NCI-H2081 (cell line): ENCODE data around the gene SLX9.

ENCODE experiments used
- DNase-seq, 2 experiments: peaks; one replicate each; lab custom pipeline; 2025; lab: John Stamatoyannopoulos, UW

SLX9 gene, protein sequence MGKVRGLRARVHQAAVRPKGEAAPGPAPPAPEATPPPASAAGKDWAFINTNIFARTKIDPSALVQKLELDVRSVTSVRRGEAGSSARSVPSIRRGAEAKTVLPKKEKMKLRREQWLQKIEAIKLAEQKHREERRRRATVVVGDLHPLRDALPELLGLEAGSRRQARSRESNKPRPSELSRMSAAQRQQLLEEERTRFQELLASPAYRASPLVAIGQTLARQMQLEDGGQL

DNA sequence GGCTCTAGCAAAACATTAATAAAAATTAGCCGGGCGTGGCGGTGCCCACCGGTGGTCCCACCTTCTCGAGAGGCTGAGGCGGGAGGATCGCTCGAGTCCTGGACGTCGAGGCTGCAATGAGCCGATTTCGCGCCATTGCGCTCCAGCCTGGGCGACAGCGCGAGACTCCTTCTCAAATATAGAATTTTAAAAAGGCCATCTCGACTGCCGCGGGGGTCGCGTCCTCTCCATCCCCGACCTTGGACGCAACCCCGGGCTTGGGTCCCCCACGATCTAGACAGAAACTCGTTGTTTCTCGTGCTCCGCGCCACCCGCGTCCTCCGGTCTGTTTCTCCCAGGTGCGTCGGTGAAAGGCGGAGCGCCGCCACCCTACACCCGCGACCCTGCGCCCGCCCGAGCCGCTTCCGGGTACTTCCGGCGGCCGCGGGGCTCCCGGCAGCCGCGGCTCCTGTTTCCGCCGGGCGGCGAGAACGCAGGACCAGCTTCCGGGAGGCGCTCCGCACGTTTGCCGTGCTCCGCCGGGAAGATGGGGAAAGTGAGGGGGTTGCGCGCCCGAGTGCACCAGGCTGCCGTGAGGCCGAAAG lies at the start of gene SLX9:
TSS of gene SLX9 (plus strand) at position 498 of the 584 bp plus-strand sequence. CDS start at position 527, 29 bp downstream.
- peak; percentile 59 to 77 for DNase-seq

DNA sequence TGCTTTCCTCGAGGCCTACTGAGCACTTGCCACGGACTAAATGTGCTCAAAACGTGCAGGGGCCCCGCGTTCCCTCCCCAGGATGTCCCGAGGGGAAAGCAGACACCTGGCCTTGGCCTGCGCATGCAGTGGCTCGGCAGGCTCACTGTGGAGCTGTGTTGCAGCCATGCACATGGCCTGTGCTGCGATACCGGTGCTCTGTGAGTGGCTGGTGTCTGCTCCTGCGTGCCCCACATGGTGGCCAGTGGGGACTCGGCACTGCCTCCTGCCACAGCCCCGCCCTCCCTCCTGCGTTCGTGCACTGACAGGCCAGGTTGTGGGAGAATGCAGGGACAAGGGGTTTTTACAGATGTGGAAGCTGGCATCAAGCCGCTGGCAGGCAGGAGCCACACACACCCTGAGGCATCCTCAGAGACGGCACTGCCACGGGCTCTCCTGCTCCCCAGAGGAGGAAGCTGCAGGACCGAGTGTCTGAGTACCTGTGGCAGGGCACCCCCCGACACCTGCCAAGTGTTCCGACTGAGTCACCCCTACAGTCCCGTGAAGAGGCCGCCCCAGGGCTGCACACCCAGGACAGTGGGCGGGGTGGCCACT lies 49.4 kb upstream of the SLX9 start:
- no peak for DNase-seq

DNA sequence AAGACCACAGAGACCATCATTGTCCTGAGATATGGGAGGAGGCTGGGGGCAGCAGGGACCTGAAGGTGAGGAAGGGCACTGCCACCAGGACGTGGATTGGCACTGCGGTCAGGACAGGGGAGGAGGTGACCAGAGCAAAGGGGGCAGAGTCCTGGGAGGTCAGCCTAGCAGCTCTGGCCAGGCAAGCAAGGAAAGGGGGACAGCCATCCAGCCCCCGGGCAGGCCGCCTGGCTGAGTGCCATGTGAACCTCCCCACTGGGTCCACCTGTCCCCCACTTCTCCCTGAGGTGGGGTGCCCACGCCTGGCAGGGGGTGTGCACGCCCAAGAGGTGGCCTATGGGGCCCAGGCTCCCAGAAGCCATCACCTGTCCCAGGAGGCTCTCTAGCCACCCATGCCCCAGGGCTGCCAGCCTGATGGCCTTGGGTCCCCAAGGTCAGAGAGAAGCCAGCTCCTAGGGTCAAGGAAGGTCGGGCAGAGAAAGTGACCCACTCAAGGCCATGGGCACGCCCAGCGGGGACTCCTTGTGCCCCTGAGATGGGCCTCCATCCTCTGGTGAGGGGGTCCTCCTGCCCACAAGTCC lies 48.8 kb upstream of the SLX9 start:
- DNase-seq: no peak

DNA sequence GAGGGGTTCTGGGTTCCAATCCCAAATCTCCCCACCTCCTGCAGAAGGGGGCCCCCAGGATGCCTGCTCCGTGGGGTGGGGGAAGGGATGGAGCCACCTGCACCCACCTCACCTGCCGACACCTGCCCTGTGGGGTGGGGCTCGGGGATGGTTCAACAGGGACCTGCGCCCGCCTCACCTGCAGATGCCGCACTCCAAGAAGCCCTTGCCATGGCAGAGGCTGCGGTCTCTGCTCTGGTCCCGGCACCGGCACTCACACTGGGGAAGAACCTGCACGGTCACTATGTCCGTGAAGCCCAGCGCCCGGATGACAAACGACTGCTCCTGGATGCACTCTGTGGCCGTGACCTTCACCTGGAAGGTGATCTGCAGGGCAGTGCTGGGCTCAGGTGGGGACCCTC lies 48.2 kb upstream of the SLX9 start:
- DNase-seq: no peak

DNA sequence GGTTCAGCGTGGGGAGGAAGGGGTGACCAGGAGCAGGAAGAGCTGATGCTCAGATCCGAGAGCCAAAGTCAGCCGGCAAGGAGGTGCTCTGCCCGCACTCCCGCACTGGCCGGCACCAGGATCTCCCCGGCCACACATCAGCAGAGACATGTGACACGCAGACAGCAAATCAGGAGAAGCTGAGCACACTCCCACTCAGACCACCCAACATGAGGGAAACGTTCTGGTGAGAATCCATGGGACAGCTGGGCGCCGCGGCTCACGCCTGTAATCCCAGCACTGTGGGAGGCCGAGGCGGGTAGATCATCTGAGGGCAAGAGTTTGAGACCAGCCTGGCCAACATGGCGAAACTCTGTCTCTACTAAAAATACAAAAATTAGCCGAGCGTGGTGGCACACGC lies 47.7 kb upstream of the SLX9 start:
- no peak for DNase-seq

DNA sequence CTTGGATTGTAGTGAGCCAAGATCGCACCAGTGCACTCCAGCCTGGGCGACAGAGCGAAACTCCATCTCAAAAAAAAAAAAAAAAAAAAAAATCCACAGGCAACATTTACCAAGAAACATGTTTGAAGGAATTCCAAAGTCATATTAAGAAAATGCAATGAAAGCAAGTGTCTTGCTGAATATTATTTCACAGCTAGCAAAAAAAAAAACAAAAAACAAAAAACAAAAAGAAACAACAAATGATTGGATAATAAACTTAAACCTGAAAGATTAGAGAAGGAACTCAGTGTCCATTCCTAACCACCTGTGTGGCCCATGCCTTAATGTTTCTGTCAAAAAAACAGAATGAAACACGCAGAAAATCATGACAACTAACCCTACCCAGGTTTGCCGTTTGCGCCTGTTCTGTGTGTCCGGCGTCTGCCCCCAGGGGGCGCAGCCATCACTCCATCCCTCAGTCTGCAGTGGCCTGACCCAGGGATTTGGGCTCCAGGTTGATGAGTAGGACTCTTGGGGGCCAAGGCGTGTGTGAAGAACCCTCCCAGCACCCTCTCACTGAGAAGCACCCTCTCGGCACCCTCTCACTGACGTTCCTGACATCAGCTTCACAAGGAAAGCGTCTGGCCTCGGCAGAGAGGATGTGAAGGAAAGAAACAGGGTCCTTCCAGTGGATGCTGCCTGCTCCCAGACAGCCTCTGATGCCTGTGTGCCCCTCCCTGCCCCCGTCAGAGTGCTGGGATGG lies 47.1 kb upstream of the SLX9 start:
- DNase-seq: peak; percentile 1 to 22

DNA sequence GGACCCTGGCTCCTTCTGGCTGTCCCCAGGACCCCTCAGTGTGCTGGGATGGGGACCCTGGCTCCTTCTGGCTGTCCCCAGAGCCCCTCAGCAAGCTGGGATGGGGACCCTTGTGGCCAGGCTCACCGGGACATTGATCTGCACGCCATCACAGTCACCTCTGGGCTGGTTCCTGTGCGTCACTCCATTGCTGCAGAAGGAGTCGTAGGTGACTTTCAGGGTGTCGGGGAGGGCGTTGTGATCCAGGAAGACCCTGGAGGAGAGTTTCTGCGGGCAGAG lies 46.6 kb upstream of the SLX9 start:
- DNase-seq: no peak

DNA sequence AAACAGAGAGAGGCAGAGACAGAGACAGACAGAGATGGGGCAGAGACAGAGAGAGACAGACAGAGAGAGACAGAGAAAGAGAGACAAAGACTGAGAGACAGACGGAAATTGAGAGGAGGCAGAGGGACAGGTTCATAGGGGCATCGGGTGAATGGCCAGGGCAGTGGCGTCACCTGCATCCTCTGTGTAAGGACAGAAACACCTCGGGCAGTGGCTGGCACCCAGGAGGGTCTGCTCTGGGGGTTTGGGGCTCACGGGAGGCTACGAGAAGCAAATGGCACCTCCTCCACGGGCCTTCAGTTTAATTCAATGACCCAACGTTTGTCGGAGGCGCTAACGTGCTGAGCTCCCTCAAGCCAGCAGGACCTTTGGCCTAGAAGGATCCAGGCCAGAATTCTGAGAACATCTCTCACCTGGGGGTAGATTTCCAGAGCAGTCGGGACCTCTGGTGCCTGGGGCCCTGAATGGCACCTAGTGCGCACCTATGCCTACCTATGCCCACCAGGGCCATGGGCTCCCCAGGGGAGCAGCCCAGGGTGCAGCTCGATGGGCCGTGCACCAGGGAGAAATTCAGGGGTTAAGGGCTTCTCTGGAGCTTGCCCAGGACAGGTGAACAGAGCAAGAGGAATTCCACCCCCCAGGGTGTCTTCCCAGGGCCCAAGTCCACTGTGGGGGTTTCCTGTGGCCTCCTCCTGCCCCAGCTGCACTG lies 45.7 kb upstream of the SLX9 start:
- no peak for DNase-seq

DNA sequence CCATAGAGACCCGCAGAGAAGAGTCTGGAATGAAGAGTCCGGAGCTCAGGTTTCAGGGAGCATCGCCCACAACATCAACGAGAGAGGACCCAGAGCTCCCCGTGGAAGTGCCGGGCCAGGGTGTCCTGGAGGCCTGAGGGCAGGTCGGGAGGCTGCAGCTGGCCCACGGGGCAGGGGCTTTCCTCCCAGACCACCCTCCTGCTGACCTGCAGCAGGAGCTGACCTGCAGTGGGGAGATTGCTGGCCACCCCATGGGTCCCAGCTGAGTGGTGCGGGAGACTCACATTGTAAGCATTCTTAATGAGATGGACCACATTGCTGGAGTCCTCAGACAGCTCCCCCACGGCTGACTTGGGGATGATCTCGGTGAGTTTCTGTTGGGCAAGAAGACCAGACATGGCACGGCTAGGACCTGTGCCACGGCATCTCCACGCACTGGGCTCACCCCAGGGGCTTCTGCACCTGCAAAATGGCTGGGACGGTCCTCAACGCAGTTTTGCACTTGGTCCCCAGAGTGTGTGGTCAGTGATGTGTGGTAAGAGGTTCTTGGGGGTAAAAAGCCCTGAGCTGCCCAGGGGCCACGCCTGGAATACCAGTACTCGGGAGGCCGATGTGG lies 45.0 kb upstream of the SLX9 start:
- DNase-seq: no peak

DNA sequence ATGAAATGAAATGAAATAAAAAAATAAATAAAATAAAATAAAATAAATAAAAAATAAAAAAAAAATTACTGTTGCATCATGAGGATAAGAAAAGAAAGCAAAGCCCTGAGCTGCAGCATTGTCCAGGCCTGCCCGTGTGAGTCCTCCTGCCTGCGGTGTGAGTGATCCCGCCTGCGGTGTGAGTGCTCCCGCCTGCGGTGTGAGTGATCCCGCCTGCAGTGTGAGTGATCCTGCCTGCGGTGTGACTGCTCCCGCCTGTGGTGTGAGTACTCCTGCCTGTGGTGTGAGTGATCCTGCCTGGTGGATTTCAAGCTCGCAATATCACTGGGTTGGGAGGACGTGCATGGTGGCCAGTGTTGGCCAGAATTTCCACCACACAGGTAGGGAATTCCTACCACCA lies 44.0 kb upstream of the SLX9 start:
- DNase-seq: no peak

DNA sequence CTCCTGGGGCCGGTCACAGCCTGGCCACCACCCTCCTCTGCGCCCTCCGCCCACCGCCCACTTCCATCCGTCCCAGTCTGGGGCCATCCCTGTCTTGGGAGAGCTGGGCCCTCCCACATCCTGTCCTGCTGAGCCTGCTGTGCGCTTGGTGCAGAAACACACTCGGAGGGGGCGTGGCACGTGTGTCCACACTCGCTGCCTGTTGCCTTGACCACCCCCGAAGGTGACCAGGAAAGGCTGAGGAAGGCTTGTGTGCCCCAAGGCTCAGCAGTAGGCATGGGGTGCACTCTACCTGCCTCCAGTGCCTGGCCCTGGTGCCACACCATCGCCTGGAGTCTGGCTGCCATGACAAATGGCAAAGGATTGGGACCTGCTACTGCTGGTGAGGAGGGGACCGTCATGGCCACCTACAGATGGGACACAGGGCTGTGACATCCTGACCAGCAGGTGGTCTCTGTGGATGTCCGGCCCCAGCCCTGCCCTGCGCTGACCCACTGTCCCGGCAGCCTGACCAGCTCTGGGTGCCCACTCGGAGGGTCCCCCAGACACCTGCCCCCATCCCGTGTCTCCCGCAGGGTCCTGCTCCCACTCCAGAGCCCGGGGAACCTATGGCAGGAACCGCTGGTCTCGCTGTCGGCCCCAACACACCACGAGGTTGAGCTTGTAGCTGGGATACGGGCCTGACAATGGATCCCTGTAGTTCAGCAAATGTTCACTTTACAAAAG lies 43.1 kb upstream of the SLX9 start:
- no peak for DNase-seq

DNA sequence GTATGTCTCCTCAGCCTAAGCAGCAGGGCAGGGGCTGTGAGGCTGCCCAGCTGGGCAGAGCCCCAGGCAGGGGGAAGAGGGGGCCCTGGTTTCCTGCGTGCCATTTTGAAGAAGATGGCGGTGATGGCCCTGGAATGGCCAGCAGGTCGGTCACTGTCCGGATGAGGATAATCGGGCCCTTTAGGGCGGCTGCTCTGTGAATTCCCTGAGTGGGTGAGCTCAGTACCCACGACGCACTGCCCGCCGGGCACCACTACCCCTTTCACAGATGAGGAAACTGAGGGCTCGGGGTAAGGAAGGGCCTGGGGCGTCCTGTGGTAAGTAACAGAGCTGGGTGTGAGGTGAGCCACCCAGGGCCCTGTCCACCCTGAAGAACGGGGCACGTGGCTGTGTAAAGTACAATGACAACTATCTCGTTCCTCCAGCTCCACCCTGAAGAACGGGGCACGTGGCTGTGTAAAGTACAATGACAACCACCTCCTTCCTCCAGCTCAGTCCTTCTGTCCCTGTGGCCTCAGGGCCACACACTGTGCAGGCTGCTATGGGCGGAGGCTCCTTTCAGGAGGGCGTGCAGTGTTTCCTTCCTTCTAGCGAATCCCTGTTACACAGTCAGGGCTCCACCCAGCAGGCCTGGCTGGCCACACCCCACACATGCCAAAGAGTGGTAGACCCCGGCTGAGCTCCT lies 42.4 kb upstream of the SLX9 start:
- DNase-seq: no peak

DNA sequence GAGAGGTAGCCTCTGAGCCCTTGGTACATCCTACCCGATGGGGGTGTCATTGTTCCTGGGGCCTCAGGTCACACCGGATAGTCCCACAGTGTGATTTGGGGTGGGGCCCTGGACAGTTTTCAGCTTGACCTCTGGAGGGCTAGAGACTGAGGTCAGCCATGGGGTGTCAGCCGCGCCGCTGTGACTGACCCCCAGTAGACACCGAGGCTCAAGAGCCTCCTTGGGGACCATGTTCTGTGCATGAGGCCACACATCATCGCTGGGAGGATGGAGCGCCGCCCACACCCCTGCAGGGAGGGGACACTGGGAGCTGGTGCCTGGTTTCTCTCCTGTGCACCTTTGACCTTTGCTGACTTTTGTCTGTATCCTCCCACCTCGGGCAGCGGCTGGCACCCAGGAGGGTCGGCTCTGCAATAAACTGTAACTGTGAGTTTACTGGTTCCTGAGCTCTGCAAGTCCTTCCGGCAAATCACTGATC lies 41.8 kb upstream of the SLX9 start:
- DNase-seq: no peak

DNA sequence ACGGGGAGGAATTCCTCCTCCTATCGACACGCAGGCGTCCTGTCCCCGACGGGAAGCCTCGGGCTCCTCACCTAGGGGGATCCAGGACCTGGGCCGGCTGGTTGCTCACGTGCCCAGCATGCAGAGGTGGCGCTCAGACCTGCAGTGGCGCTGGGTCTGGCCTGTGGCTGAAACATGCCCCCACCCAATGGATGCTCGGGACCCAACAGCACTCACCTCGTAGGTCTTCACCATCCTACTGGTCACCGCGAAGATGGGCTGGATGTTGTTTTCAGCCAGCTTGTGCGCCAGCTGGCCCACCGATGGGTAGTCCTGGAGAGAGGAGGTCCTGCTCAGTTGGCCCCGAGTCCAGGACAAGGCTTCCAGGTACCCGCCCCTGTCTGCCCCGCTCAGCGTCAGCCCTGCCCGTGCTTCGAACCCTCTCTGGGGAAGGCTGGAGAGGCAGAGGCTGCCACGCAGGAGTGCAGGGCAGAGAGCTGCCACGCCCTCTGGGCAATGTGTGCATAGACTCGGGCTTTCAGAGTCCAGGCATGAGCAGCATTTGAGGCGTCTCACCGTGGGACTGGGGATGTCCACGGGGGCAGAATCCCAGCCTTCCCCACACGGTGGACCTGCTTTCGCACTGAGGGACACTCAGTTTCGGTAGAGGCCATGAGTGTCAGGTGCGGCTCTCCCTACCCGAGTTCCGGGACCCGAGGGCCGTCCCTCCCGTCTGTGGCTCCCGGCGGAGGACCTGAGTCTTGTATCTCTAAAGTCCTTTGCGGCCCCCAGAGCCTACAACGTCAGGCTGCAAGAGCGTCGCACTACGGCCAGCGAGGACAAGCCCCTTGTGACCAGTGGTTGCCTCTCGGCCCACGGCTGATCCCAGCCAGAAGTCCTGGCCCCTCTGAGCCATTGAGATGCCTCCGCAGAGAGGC lies 40.7 kb upstream of the SLX9 start:
- DNase-seq: no peak

DNA sequence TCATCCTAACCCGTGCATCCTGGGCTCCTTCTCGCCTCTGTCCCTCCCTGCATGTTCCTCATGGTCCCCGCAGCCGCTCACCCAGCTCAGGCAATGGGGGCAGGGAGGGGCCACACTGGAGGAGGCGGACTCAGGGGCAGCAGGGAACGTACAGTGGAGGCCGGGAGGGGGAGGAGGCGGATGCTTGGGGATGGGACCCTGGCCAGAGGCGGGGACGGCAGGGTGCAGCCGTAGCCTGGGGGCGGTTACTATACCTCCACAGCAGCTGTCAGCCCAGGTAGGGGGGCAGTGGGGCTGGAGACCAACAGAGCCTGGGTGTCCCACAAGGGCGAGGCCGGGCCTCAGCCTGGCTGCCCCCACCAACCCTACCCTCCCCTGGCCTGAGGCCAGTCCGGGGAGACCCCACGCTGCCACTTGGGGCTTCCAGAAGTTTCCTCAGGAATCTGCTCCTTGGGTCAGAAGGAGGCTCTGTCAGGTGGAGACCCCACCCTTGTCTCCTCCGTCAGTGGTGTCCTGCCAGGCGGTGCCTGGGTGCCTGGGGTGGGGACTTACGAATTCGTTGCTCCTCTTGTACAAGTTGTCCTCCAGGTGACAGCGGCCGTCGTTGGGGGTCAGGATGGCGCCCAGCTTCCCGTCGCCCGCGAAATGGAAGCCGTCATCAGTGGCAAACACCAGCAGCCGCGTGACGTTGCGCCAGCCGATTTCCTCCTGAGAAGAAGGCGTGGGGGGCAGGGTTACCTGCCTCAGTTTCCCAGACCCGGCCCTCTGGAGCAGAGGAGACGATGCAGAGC lies 39.9 kb upstream of the SLX9 start:
- DNase-seq: no peak

DNA sequence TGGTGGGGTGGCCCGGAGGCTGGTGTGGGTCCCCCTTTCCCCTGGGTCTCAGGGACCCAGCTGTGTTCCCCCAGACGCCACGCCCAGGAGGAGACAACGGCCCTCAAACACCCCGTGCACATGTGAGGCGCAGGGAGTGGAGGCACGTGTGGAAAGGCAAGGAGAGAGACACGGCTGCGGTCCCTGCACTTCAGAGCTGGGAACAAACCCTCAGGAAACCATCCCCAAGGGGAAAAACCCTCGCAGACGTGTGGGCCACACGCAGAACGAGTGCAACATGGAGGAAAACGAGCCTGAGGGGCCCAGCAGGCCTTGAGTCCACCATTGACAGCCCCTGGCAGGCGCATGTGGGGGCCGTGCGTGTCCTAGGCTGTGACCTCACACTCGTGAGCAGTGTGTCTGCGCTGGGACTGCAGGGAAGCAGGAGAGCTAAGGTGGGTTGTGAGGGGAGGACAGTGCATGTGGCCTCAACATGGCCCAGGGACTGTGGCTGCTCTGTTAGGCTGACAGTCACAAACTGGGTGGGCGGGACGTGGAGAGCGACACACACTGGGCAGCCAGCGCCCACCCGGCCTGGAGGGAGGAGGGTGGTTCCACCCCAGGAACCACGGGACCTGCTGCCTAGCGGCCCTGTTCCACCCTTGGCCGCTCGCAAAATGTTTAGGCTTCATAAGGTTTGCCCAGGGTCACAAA lies 39.1 kb upstream of the SLX9 start:
- DNase-seq: no peak

DNA sequence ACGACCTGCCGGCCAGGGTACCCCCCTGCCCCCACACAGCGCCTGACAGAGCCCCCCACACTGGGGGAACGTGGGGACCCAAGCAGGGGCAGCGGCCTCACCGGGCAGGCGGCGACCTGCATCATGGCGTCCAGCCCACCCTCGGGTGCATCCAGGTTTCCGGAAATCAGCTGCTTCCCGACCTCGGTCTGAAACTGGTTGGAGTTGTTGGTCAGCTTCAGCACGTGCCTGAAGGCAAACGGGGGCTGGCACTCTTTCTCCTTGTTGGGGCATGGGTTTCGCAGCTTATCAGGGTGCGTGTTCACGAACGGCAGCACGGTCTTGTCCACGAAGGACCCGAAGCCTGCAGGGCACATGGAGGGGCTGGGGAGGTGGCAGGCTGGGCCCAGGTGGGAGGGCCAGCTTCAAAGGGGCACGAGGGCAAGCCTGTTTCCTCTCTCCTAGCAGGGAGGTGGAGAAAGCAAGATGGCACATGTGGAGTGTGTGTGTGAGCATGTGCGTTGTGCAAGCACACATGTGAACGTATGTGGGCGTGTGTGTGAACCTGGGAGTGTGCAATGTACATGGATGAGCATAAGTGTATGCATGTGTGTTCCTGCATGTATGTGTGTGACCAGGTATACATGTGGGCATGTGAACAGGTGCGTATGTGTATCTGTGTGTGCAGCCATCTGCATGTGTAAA lies 38.3 kb upstream of the SLX9 start:
- no peak for DNase-seq
